GM12878 (cell line): ENCODE data around the gene CSF3R.

Experiments
- ETV6 ChIP-seq, 2 experiments: fragments of 450-650 bp in 1 of 2; IDR thresholded peaks in 1 of 2; conservative IDR thresholded peaks in 1 of 2; 2 replicates each; pipeline ENCODE4 v1.6.1; 2014; ENCODE audit warnings: antibody characterized with exemption in 1 of 2, borderline replicate concordance in 1 of 2, low read depth in 1 of 2, mild to moderate bottlenecking in 1 of 2, moderate library complexity in 1 of 2
- HDAC2 ChIP-seq: fragments of 200-600 bp; sonication (generic); IDR thresholded peaks from 2 replicates; pipeline ENCODE4 v1.6.1; 2017
- MXI1 ChIP-seq: fragments of 150-350 bp; IDR thresholded peaks from 2 replicates; pipeline ENCODE4 v1.6.1; 2011; ENCODE audit warnings: low read depth, mild to moderate bottlenecking, inconsistent platforms, low read length, improper control_type of control experiment
- NRF1 ChIP-seq: conservative IDR thresholded peaks from 2 replicates; pipeline ENCODE4 v1.6.1; 2011; ENCODE audit warnings: mild to moderate bottlenecking, low read depth, low read length, improper control_type of control experiment
- RAD51 ChIP-seq: fragments of 450-650 bp; IDR thresholded peaks from 2 replicates; pipeline ENCODE4 v1.6.1; 2016; ENCODE audit warnings: moderate library complexity, mild to moderate bottlenecking, inconsistent platforms
- RELA ChIP-seq: fragments of 450-650 bp; IDR thresholded peaks from 2 replicates; pipeline ENCODE4 v1.8.0; 2014; ENCODE audit warnings: borderline replicate concordance; ENCODE audit not compliant: partially characterized antibody
- ZNF384 ChIP-seq: IDR thresholded peaks from 2 replicates; pipeline ENCODE4 v1.6.1; 2012; ENCODE audit warnings: low read depth, mild to moderate bottlenecking, low read length, improper control_type of control experiment, borderline replicate concordance
- ZZZ3 ChIP-seq: IDR thresholded peaks from 2 replicates; pipeline ENCODE4 v1.6.1; 2011; ENCODE audit warnings: low read depth; ENCODE audit not compliant: control insufficient read depth, insufficient read length
- TF ChIP-seq, protein P1 (sequence below), 3 experiments: IDR thresholded peaks in 2 of 3; conservative IDR thresholded peaks in 1 of 3; 2 replicates each; pipeline ENCODE4 v1.5.1; 2011; ENCODE audit warnings: low read depth in 3 of 3, low read length in 3 of 3, mild to moderate bottlenecking in 3 of 3, control low read depth in 2 of 3, moderate library complexity in 2 of 3, inconsistent platforms in 1 of 3, mixed read lengths in 1 of 3; ENCODE audit not compliant: control insufficient read depth in 2 of 3, insufficient read depth in 1 of 3; ENCODE audit errors: extremely low read depth in 1 of 3

DNA sequence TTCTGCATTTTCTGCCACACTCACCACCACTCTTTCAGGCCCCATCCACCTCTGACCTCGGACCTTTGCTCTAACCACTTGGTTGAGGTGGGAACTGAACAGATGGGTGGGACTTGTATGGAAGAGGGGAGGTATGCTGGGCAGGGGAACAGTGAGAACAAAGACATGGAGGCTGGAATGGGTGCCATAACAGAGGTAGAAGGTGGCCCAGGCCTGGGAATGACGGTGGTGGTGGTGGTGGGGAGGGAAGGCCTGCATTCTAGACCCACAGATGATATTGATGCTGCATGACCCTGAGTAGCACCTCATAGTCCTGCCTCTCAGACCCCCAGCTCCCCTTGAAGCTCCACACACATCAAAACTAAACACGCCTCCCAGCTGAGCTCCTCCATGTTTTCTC is 5.2 kb upstream of the CSF3R start:
- TF ChIP-seq RELA (no peak), NRF1 (no peak), HDAC2 (no peak), ZZZ3 (no peak), RAD51 (no peak), MXI1 (no peak), ZNF384 (no peak), ETV6 (conservative IDR thresholded peaks at IDR 0.05 in 1 of 2, IDR thresholded peaks at IDR 0.05 in 1 of 2; ENCODE audit: borderline replicate concordance in 1 of 2, low read depth in 1 of 2) (no peak)
- TF ChIP-seq, protein P1, sequence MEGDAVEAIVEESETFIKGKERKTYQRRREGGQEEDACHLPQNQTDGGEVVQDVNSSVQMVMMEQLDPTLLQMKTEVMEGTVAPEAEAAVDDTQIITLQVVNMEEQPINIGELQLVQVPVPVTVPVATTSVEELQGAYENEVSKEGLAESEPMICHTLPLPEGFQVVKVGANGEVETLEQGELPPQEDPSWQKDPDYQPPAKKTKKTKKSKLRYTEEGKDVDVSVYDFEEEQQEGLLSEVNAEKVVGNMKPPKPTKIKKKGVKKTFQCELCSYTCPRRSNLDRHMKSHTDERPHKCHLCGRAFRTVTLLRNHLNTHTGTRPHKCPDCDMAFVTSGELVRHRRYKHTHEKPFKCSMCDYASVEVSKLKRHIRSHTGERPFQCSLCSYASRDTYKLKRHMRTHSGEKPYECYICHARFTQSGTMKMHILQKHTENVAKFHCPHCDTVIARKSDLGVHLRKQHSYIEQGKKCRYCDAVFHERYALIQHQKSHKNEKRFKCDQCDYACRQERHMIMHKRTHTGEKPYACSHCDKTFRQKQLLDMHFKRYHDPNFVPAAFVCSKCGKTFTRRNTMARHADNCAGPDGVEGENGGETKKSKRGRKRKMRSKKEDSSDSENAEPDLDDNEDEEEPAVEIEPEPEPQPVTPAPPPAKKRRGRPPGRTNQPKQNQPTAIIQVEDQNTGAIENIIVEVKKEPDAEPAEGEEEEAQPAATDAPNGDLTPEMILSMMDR (IDR thresholded peaks at IDR 0.05 in 2 of 3, conservative IDR thresholded peaks at IDR 0.05 in 1 of 3; ENCODE audit: control insufficient read depth in 2 of 3, extremely low read depth in 1 of 3, insufficient read depth in 1 of 3, low read depth in 3 of 3, low read length in 3 of 3), result no peak
